ENCODE results near the gene UPK3A. TPM values are rescaled to one million over a fixed set of nuclear protein-coding genes. Genes with fewer than 3 reads are reported as not detected.

The UPK3A gene
- total and polyA plus RNA-seq, 10 of the 15 experiments (the other 5 are each of a cell fraction or from before 2014, with no cell fraction given), result not detected

GRCh38 chr22:45334068-45334467 is 49.3 kb downstream of the UPK3A start (continued):
- TF ChIP-seq BCLAF1 (IDR thresholded peaks at IDR 0.05) (no peak), TCF12 (IDR thresholded peaks at IDR 0.05; ENCODE audit: low read depth, low read length) (no peak)

GRCh38 chr22:45334528-45334927 is 49.8 kb downstream of the UPK3A start:
- Histone ChIP-seq H3K4me2 (ENCODE audit: control insufficient read depth, insufficient read depth) (no peak overlapping the region), H3K36me3 (ENCODE audit: control insufficient read depth in 2 of 2, insufficient read depth in 2 of 2, low read length in 1 of 2) (peaks cover 11 to 16% of the 10 kb centered on the region in 2 experiments; a peak in 3 of 4 replicates), H3K9me3 (replicated peaks; ENCODE audit: control insufficient read depth, insufficient read depth, low read length) (no peaks in the 10 kb centered on the region), H3K4me3 (no peak overlapping the region), H3K27me3 (replicated peaks in 1 of 2; ENCODE audit: control insufficient read depth in 2 of 2, insufficient read depth in 2 of 2, low read length in 1 of 2) (no peaks in the 10 kb centered on the region), H2AFZ (ENCODE audit: control insufficient read depth, low read depth, low read length) (no peak overlapping the region), H3K79me2 (ENCODE audit: control insufficient read depth, insufficient read depth, low read length) (no peaks in the 10 kb centered on the region), H3K27ac (ENCODE audit: control insufficient read depth, insufficient read depth) (no peak overlapping the region), H4K20me1 (ENCODE audit: control insufficient read depth, insufficient read depth) (no peaks in the 10 kb centered on the region), H3K4me1 (ENCODE audit: control insufficient read depth, insufficient read depth, low read length) (no peaks in the 10 kb centered on the region), H3K9ac (ENCODE audit: control insufficient read depth, insufficient read depth, low read length) (no peak overlapping the region)
- in situ Hi-C loops (cut with MboI) (no loop called here), intact Hi-C loops (cut with micrococcal nuclease; ENCODE audit: unreplicated experiment) (no loop called here)
- SMC1A ChIA-PET (ENCODE audit: uncharacterized antibody, unreplicated experiment), result interaction anchor here (0.6 to 1.3 kb wide), 2 partner anchors 40 to 63 kb away, joined by 3 read pairs; no protein-coding TSS in a partner anchor
- CTCF ChIA-PET, result interaction anchor here (1.1 kb wide), 1 partner anchor 19 kb away, joined by 3 read pairs; no protein-coding TSS in a partner anchor
- DNase-seq (ENCODE audit: low read depth, low spot score) (no peak), FAIRE-seq (no peak), ATAC-seq (no peak)
- BruUV-seq (replicated peaks), result no TSS peak
- 86% methylated on average over 9 of the region's 9 CpGs for WGBS (ENCODE audit: insufficient coverage, insufficient replicate concordance, low lambda C conversion rate, missing lambda C conversion rate)
- POLR2A ChIA-PET, result interaction anchor here (0.6 kb wide), 1 partner anchor 127 kb away, joined by 4 read pairs; no protein-coding TSS in a partner anchor
- RAD21 ChIA-PET (ENCODE audit: unreplicated experiment), result no interaction called here
- TF ChIP-seq WRNIP1 (IDR thresholded peaks at IDR 0.05; ENCODE audit: borderline replicate concordance, low read depth, low read length) (no peak), RBBP5 (conservative IDR thresholded peaks at IDR 0.05) (no peak), USF1 (IDR thresholded peaks at IDR 0.05; ENCODE audit: borderline replicate concordance, extremely low read length, insufficient read depth, low read depth, low read length) (no peak), JUNB (IDR thresholded peaks at IDR 0.05) (no peak), SMC3 (IDR thresholded peaks at IDR 0.05; ENCODE audit: borderline replicate concordance, low read length) (no peak), RFX5 (IDR thresholded peaks at IDR 0.05; ENCODE audit: low read depth, low read length) (no peak), ZNF274 (IDR thresholded peaks at IDR 0.05; ENCODE audit: insufficient read depth, insufficient read length) (no peak), ZBTB11 (CRISPR knock-in tag; IDR thresholded peaks at IDR 0.05) (no peak), CTCF (IDR thresholded peaks at IDR 0.05 in 2 of 3, conservative IDR thresholded peaks at IDR 0.05 in 1 of 3; ENCODE audit: control insufficient read depth in 2 of 3, extremely low read depth in 1 of 3, insufficient read depth in 1 of 3, low read depth in 3 of 3, low read length in 3 of 3) (no peak), YY1 (IDR thresholded peaks at IDR 0.05; ENCODE audit: low read depth, low read length) (no peak)
